ENCODE measurements around the gene SVOPL. TPM values are rescaled to one million over a fixed set of nuclear protein-coding genes. Genes with fewer than 3 reads are reported as not detected.

The SVOPL gene
- total RNA-seq, 6 donors from 2014 or later, result under 0.01 to 0.63 (median 0.59) TPM; not detected in 3

DNA sequence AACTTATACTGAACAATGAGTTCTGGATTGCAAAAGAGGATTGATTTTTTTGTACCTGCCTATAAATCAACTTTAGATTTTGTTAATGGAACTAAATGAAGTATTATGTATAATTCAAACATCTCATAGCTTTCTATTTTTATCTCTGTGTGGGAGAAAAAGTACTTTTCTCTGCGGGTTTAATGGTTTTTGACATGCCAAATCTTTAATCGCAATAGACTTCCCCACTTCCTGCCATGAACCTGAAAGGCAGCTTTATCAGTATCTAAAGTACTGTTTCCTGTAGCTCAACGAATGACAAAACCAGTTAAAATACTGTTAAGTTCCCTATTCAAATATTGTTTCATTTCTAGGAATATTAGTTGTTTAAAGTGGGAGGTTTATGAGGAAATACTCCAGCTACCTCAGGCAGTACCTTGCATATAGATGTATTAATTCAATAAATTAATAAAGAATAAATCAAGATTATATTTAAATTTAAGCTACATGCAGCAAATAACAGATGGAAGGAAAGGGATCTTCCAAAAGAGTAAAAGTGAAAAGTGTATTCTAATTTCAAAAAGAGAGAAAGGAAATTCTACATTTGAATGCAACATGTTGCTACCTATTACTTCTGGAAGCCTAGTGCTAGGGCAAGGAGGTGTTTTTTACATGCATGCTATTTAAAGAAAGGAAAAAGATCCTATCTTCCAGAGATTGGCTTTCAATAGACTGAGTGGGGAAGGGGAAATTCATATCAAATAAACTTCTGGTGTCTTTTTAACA lies 75.9 kb downstream of the SVOPL start:
- no peak overlapping the region for H3K27ac ChIP-seq
- ATAC-seq (ENCODE audit: low FRiP score in 2 of 2) (no peak), DNase-seq (no peak)
- H3K4me3 ChIP-seq, result no peak overlapping the region
- no peaks in the 10 kb centered on the region for H3K36me3 ChIP-seq
- H3K9me3 ChIP-seq, result no peaks in the 10 kb centered on the region
- no peaks in the 10 kb centered on the region for H3K27me3 ChIP-seq
- H3K4me1 ChIP-seq, result peaks cover 0 to 14% (median 9%) of the 10 kb centered on the region in 4 donors
- 0 to 4% methylated on average over 3 of the region's 3 CpGs for WGBS, 2 donors
- no peak for TF ChIP-seq EP300 (IDR thresholded peaks at IDR 0.05)
- TF ChIP-seq POLR2A (IDR thresholded peaks at IDR 0.05), result no peak
- no peak for TF ChIP-seq POLR2AphosphoS5 (IDR thresholded peaks at IDR 0.05)
- TF ChIP-seq, protein P1, sequence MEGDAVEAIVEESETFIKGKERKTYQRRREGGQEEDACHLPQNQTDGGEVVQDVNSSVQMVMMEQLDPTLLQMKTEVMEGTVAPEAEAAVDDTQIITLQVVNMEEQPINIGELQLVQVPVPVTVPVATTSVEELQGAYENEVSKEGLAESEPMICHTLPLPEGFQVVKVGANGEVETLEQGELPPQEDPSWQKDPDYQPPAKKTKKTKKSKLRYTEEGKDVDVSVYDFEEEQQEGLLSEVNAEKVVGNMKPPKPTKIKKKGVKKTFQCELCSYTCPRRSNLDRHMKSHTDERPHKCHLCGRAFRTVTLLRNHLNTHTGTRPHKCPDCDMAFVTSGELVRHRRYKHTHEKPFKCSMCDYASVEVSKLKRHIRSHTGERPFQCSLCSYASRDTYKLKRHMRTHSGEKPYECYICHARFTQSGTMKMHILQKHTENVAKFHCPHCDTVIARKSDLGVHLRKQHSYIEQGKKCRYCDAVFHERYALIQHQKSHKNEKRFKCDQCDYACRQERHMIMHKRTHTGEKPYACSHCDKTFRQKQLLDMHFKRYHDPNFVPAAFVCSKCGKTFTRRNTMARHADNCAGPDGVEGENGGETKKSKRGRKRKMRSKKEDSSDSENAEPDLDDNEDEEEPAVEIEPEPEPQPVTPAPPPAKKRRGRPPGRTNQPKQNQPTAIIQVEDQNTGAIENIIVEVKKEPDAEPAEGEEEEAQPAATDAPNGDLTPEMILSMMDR (IDR thresholded peaks at IDR 0.05), result no peak

DNA sequence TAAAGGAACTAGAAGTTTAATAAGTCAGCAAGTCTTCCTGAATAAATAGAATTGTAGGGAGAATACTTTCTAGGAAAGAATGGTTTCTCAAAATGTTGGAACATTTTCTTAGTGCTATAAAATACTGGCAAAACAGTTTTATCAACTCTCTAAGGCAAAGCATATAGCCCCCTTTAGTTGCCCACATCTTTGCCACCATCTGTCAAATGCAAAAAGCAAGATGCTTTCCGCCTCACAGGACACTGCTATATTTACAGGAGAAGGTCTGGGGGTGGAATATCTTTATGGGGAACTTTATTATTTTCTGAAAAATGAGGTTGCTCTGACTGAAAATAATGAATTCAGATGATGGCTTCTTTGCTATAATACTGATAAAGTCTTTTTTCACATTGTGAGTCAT lies 78.3 kb downstream of the SVOPL start:
- Histone ChIP-seq H3K36me3 (no peaks in the 10 kb centered on the region), H3K4me1 (peaks cover 0 to 14% (median 9%) of the 10 kb centered on the region in 4 donors), H3K4me3 (no peak overlapping the region), H3K27ac (no peak overlapping the region), H3K9me3 (no peaks in the 10 kb centered on the region), H3K27me3 (no peaks in the 10 kb centered on the region)
- DNase-seq, result no peak
- TF ChIP-seq, protein P1 (IDR thresholded peaks at IDR 0.05), result no peak
- no peak for TF ChIP-seq POLR2A (IDR thresholded peaks at IDR 0.05)
- TF ChIP-seq EP300 (IDR thresholded peaks at IDR 0.05), result no peak
- no peak for TF ChIP-seq POLR2AphosphoS5 (IDR thresholded peaks at IDR 0.05)
- WGBS, 2 donors, result 85 to 94% methylated on average over 1 of the region's 1 CpG
- ATAC-seq (ENCODE audit: low FRiP score in 2 of 2), result no peak

DNA sequence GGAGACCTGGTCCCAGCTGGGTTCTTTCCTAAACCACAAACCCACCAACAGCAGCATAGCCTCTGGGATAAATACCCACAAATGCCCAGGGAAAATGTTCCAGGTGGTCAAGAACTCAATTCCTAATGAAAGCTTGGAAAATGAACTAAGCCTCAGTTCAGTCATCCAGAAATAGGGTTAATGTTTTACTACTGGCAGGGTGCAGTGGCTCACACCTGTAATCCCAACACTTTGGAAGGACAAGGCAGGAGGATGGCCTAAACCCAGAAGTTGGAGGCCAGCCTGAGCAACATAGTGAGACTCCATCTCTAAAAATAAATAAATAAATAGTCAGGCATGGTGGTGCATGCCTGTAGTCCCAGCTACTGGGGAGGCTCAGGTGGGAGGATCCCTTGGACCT lies 82.2 kb downstream of the SVOPL start:
- TF ChIP-seq, protein P1 (IDR thresholded peaks at IDR 0.05), result no peak
- TF ChIP-seq POLR2AphosphoS5 (IDR thresholded peaks at IDR 0.05) (no peak), POLR2A (IDR thresholded peaks at IDR 0.05) (no peak), EP300 (IDR thresholded peaks at IDR 0.05) (no peak)
- H3K27ac ChIP-seq, result no peak overlapping the region
- H3K36me3 ChIP-seq, result no peaks in the 10 kb centered on the region
- H3K27me3 ChIP-seq, result no peaks in the 10 kb centered on the region
- DNase-seq, result no peak
- no peak for ATAC-seq (ENCODE audit: low FRiP score in 2 of 2)
- no peaks in the 10 kb centered on the region for H3K9me3 ChIP-seq
- H3K4me3 ChIP-seq, result no peak overlapping the region
- H3K4me1 ChIP-seq, result no peaks in the 10 kb centered on the region

DNA sequence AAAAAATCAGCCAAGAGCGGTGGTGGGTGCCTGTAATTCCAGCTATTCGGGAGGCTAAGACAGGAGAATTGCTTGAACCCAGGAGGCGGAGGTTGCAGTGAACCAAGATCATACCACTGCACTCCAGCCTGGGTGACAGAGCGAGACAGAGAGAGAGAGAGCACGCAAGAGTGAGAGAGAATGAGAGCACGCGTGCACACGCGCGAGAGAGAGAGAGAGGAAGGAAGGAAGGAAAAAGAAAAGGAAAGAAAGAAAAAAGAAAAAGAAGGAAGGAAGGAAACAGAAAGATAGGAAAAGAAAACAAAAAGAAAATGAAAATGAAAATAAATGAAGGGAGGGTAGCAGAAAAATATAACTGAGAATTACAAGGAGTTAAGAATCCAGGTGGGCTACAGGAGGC lies 82.7 kb downstream of the SVOPL start:
- Histone ChIP-seq H3K27ac (no peak overlapping the region), H3K4me3 (no peak overlapping the region), H3K27me3 (no peaks in the 10 kb centered on the region), H3K4me1 (no peaks in the 10 kb centered on the region), H3K36me3 (no peaks in the 10 kb centered on the region), H3K9me3 (no peaks in the 10 kb centered on the region)
- DNase-seq (no peak), ATAC-seq (ENCODE audit: low FRiP score in 2 of 2) (no peak)
- 90 to 92% methylated on average over 10 of the region's 10 CpGs for WGBS, 2 donors
- TF ChIP-seq POLR2A (IDR thresholded peaks at IDR 0.05) (no peak), EP300 (IDR thresholded peaks at IDR 0.05) (no peak), POLR2AphosphoS5 (IDR thresholded peaks at IDR 0.05) (no peak)
- TF ChIP-seq, protein P1 (IDR thresholded peaks at IDR 0.05), result no peak

DNA sequence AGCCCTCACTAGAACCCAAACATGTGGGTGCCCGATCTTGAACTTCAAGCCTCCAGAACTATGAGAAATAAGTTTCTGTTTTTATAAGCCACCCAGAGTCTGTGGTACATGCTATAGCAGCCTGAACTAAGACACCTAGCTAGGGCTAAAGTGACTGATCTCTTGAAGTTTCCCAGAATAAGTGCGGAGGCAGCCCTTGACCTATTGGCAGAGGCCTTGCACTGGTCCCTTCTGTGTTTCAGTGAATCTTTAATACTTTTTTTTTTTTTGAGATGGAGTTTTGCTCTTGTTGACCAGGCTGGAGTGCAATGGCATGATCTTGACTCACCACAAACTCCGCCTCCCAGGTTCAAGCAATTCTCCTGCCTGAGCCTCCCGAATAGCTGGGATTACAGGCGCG lies 85.1 kb downstream of the SVOPL start:
- 87 to 91% methylated on average over 6 of the region's 6 CpGs for WGBS, 2 donors
- Histone ChIP-seq H3K4me1 (no peaks in the 10 kb centered on the region), H3K27ac (no peak overlapping the region), H3K9me3 (no peaks in the 10 kb centered on the region), H3K4me3 (no peak overlapping the region), H3K36me3 (no peaks in the 10 kb centered on the region), H3K27me3 (no peaks in the 10 kb centered on the region)
- TF ChIP-seq, protein P1 (IDR thresholded peaks at IDR 0.05), result no peak
- TF ChIP-seq POLR2A (IDR thresholded peaks at IDR 0.05), result no peak
- no peak for TF ChIP-seq EP300 (IDR thresholded peaks at IDR 0.05)
- no peak for TF ChIP-seq POLR2AphosphoS5 (IDR thresholded peaks at IDR 0.05)
- ATAC-seq (ENCODE audit: low FRiP score in 2 of 2) (peak in 1 of 2 donors; percentile 61), DNase-seq (peak in 1 of 2 donors; percentile 56)

Measured in upper lobe of left lung (tissue), 6 donors.